Activated T-helper 1 cell treated with anti-CD3 and anti-CD28 coated beads, Interleukin-12 subunit alpha, Interleukin-12 subunit beta, Interleukin-2, Interleukin-4 antibody, amounts not matched to agents 30 ng/mL and 10 ng/mL and 1 ng/mL, durations not matched to agents 14 hours and 24 hours and 36 hours (primary cell): ENCODE results near the gene EPHA1. TPM values are rescaled to one million over a fixed set of nuclear protein-coding genes. Genes with fewer than 3 reads are reported as not detected.

Experiments used
- DNase-seq: peaks from one replicate; pipeline ENCODE4 v3.0.0; 2021; ENCODE audit warnings: low spot score
- H3K27ac Mint-ChIP-seq: one replicate; pipeline ENCODE4 v1.8.0; 2021; ENCODE audit warnings: mild to moderate bottlenecking, mixed read lengths
- H3K27me3 Mint-ChIP-seq: one replicate; pipeline ENCODE4 v1.8.0; 2022; ENCODE audit warnings: mild to moderate bottlenecking, moderate library complexity, mixed read lengths; ENCODE audit not compliant: insufficient read depth
- H3K36me3 Mint-ChIP-seq: one replicate; pipeline ENCODE4 v1.8.0; 2021; ENCODE audit warnings: low read depth, mixed read lengths
- H3K4me1 Mint-ChIP-seq: one replicate; pipeline ENCODE4 v1.8.0; 2021; ENCODE audit warnings: low read depth, mixed read lengths
- H3K4me3 Mint-ChIP-seq: one replicate; pipeline ENCODE4 v1.8.0; 2021; ENCODE audit warnings: mild to moderate bottlenecking, moderate library complexity, mixed read lengths
- H3K9me3 Mint-ChIP-seq: one replicate; pipeline ENCODE4 v1.8.0; 2021; ENCODE audit warnings: mixed read lengths
- intact Hi-C: fragments of 100-400 bp; cut with micrococcal nuclease; formaldehyde crosslinking; loops from one replicate; pipeline ENCODE4 v1.15.1; 2024
- total RNA-seq: library from RNA; stranded (reverse); gene quantifications from 2 replicates; pipeline ENCODE4 v1.2.3, GENCODE V29; 2022

Gene EPHA1
- not detected in 2 replicates for total RNA-seq

DNA sequence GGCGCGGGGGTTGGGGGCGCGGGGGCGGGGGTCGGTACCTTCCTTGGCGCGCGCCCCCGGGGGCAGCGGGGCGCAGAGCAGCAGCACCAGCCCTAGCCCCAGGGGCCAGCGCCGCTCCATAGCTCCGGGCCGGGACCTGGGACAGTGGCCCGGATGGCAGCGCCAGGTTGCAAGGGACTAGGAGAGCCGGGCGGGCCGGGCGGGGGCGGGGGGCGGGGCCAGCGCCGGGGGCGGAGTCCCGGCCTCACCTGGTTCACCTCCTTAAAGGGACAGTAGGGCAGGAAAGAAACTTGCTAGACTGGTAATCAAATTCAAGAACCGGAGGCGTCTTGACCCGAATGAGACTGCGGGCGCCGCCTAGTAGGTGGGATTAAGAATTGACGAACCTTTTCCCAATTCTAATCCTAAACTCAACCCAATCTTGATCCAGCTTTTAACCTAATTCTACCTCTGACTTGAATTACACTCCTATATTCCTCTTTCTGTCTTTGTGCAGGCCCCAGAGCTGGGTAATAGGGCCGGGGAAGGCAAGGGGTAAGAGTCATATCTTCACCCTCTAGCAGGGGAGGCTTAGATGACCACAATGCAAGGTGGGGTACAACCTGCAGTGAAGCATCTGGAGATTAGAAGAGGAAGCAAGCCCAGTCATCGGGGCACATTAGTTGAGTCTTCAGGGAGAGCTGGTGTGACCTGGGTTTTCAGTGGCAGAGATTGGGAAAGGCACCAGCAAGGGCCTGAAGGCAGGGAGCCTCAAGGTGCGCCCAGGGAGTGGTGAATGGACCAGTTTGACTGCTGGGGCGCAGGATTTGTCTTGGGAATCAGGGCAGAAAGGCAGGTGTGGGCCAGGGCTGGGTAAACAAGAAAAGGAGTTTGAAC, at the start of gene EPHA1:
Gene EPHA1 (minus strand): TSS at position 171 of the 876 bp plus-strand sequence. CDS start 51 bp downstream, at position 120.
- H3K27ac Mint-ChIP-seq = no peak within 1 kb of the TSS
- intact Hi-C loops = no loop called here
- no peaks in the 10 kb centered on the region for H3K9me3 Mint-ChIP-seq
- peaks cover 48% of the 10 kb centered on the region for H3K27me3 Mint-ChIP-seq
- DNase-seq = no peak
- H3K36me3 Mint-ChIP-seq = no peaks in the 10 kb centered on the region
- H3K4me3 Mint-ChIP-seq = peak within 1 kb of the TSS; percentile 60
- peaks cover 22% of the 10 kb centered on the region for H3K4me1 Mint-ChIP-seq

- Mint-ChIP-seq H3K27ac (no peak overlapping the region), H3K27me3 (peaks cover 8% of the 10 kb centered on the region), H3K36me3 (no peaks in the 10 kb centered on the region), H3K4me1 (no peaks in the 10 kb centered on the region), H3K9me3 (no peaks in the 10 kb centered on the region), H3K4me3 (no peak overlapping the region)
- DNase-seq = no peak
- intact Hi-C loops = no loop called here
Observed at GRCh38 chr7:143458263-143458662, 49.6 kb upstream of the EPHA1 start.

- DNase-seq = no peak
- H3K4me1 Mint-ChIP-seq = no peaks in the 10 kb centered on the region
- intact Hi-C loops = no loop called here
- H3K27me3 Mint-ChIP-seq = peaks cover 8% of the 10 kb centered on the region
- H3K4me3 Mint-ChIP-seq = no peak overlapping the region
- H3K27ac Mint-ChIP-seq = no peak overlapping the region
- no peaks in the 10 kb centered on the region for H3K36me3 Mint-ChIP-seq
- no peaks in the 10 kb centered on the region for H3K9me3 Mint-ChIP-seq
Observed at GRCh38 chr7:143456992-143457793, 48.5 kb upstream of the EPHA1 start.

DNA sequence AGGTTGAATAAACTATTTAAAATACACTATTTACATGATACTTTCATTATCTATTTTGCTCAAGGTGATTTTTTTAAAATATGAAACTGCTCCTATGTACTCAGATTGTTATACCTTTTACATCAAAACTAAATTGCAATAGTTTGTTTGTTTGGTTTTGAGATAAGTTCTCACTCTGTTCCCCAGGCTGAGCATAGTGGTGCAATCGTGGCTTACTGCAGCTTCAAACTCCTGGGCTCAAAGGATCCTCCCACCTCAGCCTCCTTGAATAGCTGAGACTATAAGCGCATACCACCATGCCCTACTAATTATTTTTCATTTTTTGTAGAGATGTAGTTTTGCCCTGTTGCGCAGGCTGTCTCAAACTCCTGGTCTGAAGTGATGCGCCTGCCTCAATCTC, 47.3 kb upstream of the EPHA1 start:
- no peak for DNase-seq
- H3K4me1 Mint-ChIP-seq = no peaks in the 10 kb centered on the region
- no peaks in the 10 kb centered on the region for H3K36me3 Mint-ChIP-seq
- H3K27me3 Mint-ChIP-seq = peaks cover 8% of the 10 kb centered on the region
- H3K4me3 Mint-ChIP-seq = no peak overlapping the region
- intact Hi-C loops = no loop called here
- H3K9me3 Mint-ChIP-seq = no peaks in the 10 kb centered on the region
- H3K27ac Mint-ChIP-seq = no peak overlapping the region

- intact Hi-C loops = no loop called here
- no peak overlapping the region for H3K4me3 Mint-ChIP-seq
- peaks cover 8% of the 10 kb centered on the region for H3K27me3 Mint-ChIP-seq
- no peaks in the 10 kb centered on the region for H3K36me3 Mint-ChIP-seq
- H3K4me1 Mint-ChIP-seq = no peaks in the 10 kb centered on the region
- no peak for DNase-seq
- H3K9me3 Mint-ChIP-seq = no peaks in the 10 kb centered on the region
- H3K27ac Mint-ChIP-seq = no peak overlapping the region
Observed at GRCh38 chr7:143455491-143455890, 46.8 kb upstream of the EPHA1 start.

GRCh38 chr7:143454091-143454680, 45.5 kb upstream of the EPHA1 start:
- Mint-ChIP-seq H3K4me3 (no peak overlapping the region), H3K4me1 (no peaks in the 10 kb centered on the region), H3K9me3 (no peaks in the 10 kb centered on the region), H3K27me3 (peaks cover 8% of the 10 kb centered on the region), H3K27ac (no peak overlapping the region), H3K36me3 (no peaks in the 10 kb centered on the region)
- intact Hi-C loops = no loop called here
- DNase-seq = no peak

- intact Hi-C loops = no loop called here
- no peaks in the 10 kb centered on the region for H3K36me3 Mint-ChIP-seq
- H3K27ac Mint-ChIP-seq = no peak overlapping the region
- peaks cover 8% of the 10 kb centered on the region for H3K27me3 Mint-ChIP-seq
- H3K4me3 Mint-ChIP-seq = no peak overlapping the region
- DNase-seq = no peak
- H3K4me1 Mint-ChIP-seq = no peaks in the 10 kb centered on the region
- H3K9me3 Mint-ChIP-seq = no peaks in the 10 kb centered on the region
Observed at GRCh38 chr7:143452495-143452894, 43.8 kb upstream of the EPHA1 start.

GRCh38 chr7:143451746-143452145, 43.1 kb upstream of the EPHA1 start:
- intact Hi-C loops = no loop called here
- no peaks in the 10 kb centered on the region for H3K36me3 Mint-ChIP-seq

GRCh38 chr7:143451122-143451521, 42.5 kb upstream of the EPHA1 start:
- intact Hi-C loops = no loop called here
- Mint-ChIP-seq H3K27ac (no peak overlapping the region), H3K36me3 (no peaks in the 10 kb centered on the region), H3K4me3 (no peak overlapping the region), H3K9me3 (no peaks in the 10 kb centered on the region), H3K4me1 (no peaks in the 10 kb centered on the region), H3K27me3 (peaks cover 8% of the 10 kb centered on the region)
- DNase-seq = no peak

More at GRCh38 chr7:143451746-143452145, 43.1 kb upstream of the EPHA1 start:
- H3K27me3 Mint-ChIP-seq = peaks cover 8% of the 10 kb centered on the region
- H3K4me3 Mint-ChIP-seq = no peak overlapping the region
- no peaks in the 10 kb centered on the region for H3K4me1 Mint-ChIP-seq
- no peak for DNase-seq
- H3K9me3 Mint-ChIP-seq = no peaks in the 10 kb centered on the region
- H3K27ac Mint-ChIP-seq = no peak overlapping the region

DNA sequence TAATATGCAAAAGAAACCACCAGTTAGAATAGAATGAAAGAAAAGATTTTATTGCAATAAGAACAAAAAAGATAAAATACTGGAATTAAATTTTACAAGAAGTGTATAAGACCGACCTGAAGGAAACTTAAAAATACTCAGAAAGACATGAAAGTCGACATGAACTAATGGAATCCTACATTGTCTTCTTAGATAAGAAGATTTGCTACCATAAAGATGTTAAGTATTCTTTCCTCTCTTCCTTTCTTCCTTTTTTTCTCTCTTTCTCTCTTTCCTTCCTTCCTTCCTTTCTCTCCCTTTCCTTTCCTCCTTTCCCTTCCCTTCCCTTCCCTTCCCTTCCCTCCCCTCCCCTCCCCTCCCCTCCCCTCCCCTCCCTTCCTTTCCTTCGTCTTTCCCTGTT, 41.1 kb upstream of the EPHA1 start:
- Mint-ChIP-seq H3K4me1 (no peaks in the 10 kb centered on the region), H3K4me3 (no peak overlapping the region), H3K36me3 (no peaks in the 10 kb centered on the region), H3K27me3 (peaks cover 8% of the 10 kb centered on the region), H3K9me3 (no peaks in the 10 kb centered on the region), H3K27ac (no peak overlapping the region)
- DNase-seq = no peak
- intact Hi-C loops = no loop called here

GRCh38 chr7:143448429-143448828, 39.8 kb upstream of the EPHA1 start:
- no peaks in the 10 kb centered on the region for H3K27me3 Mint-ChIP-seq
- no peaks in the 10 kb centered on the region for H3K9me3 Mint-ChIP-seq
- intact Hi-C loops = no loop called here
- H3K27ac Mint-ChIP-seq = no peak overlapping the region
- H3K4me1 Mint-ChIP-seq = no peaks in the 10 kb centered on the region
- no peaks in the 10 kb centered on the region for H3K36me3 Mint-ChIP-seq
- DNase-seq = no peak
- H3K4me3 Mint-ChIP-seq = no peak overlapping the region

GRCh38 chr7:143447466-143447865, 38.8 kb upstream of the EPHA1 start:
- no peaks in the 10 kb centered on the region for H3K36me3 Mint-ChIP-seq
- H3K4me3 Mint-ChIP-seq = no peak overlapping the region
- no peak overlapping the region for H3K27ac Mint-ChIP-seq
- H3K9me3 Mint-ChIP-seq = no peaks in the 10 kb centered on the region
- H3K27me3 Mint-ChIP-seq = no peaks in the 10 kb centered on the region
- no peak for DNase-seq
- no peaks in the 10 kb centered on the region for H3K4me1 Mint-ChIP-seq
- intact Hi-C loops = no loop called here

DNA sequence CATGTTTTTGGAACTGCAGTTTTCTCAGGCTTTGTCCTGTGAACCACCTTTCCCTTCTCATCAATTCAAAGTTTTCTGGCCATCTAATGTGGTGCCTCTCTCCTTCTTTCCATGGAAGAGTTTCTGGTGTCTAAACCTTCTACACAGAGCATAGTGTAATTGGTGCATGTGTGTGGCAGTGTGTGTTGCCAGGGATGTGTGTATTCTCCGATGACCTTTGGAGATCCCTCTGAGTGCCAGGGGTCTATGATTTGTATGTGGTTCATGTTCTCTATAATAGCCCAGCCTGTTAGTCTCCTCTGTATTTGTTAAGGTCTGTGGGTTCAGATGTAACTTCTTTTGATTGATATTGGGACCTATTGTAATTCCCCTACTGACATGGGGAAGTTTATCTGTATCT, 36.1 kb upstream of the EPHA1 start:
- no peak overlapping the region for H3K4me3 Mint-ChIP-seq
- no peaks in the 10 kb centered on the region for H3K27me3 Mint-ChIP-seq
- H3K36me3 Mint-ChIP-seq = no peaks in the 10 kb centered on the region
- intact Hi-C loops = no loop called here
- DNase-seq = no peak
- H3K4me1 Mint-ChIP-seq = no peaks in the 10 kb centered on the region
- no peaks in the 10 kb centered on the region for H3K9me3 Mint-ChIP-seq
- H3K27ac Mint-ChIP-seq = no peak overlapping the region
